Limb (tissue), 2 donors: ENCODE results near the gene LRRC59.
"Not testable (repeated sequence)": the region's sequence is repeated elsewhere in the genome, so short reads cannot be mapped to it uniquely, and the experiment has no call there.

Experiments used
- DNase-seq, 2 donors: peaks; one replicate each; pipeline ENCODE4 v3.0.0-alpha.2; 2016; ENCODE audit errors: extremely low spot score in 2 of 2

The LRRC59 gene

GRCh38 chr17:50424996-50425681 is 27.8 kb upstream of the LRRC59 start:
- DNase-seq, result no peak

- DNase-seq, result no peak
These were observed 27.1 kb upstream of the LRRC59 start for GRCh38 chr17:50424246-50424995.

GRCh38 chr17:50423553-50424159 is 26.3 kb upstream of the LRRC59 start:
- no peak for DNase-seq

- DNase-seq, result no peak
These were observed 25.4 kb upstream of the LRRC59 start for GRCh38 chr17:50422738-50423137.

GRCh38 chr17:50421308-50422051 is 24.2 kb upstream of the LRRC59 start:
- no peak for DNase-seq

- DNase-seq, result no peak
These were observed 23.2 kb upstream of the LRRC59 start for GRCh38 chr17:50420419-50421112.

- not testable (repeated sequence) for DNase-seq
These were observed 22.3 kb upstream of the LRRC59 start for GRCh38 chr17:50419577-50419976.

- no peak for DNase-seq
These were observed 17.5 kb upstream of the LRRC59 start for GRCh38 chr17:50414808-50415207.

- no peak for DNase-seq
These were observed 14.9 kb upstream of the LRRC59 start for GRCh38 chr17:50412188-50412732.

GRCh38 chr17:50407921-50408320 is 10.6 kb upstream of the LRRC59 start:
- no peak for DNase-seq

GRCh38 chr17:50406578-50406977 is 9.3 kb upstream of the LRRC59 start:
- no peak for DNase-seq

- DNase-seq, result not testable (repeated sequence)
These were observed 8.0 kb upstream of the LRRC59 start for GRCh38 chr17:50405351-50405750.

- DNase-seq, result not testable (repeated sequence)
These were observed 2.3 kb upstream of the LRRC59 start for GRCh38 chr17:50399591-50399990.

GRCh38 chr17:50398672-50399071 is 1.3 kb upstream of the LRRC59 start:
- DNase-seq, result not testable (repeated sequence)

- peak in 1 of 2 donors; percentile 32 for DNase-seq
These were observed 579 bp upstream of the LRRC59 start for GRCh38 chr17:50397919-50398285.

- DNase-seq, result peak; percentile 26 to 60
These were observed 837 bp downstream of the LRRC59 start for GRCh38 chr17:50396261-50397110.

- no peak for DNase-seq
These were observed 2.6 kb downstream of the LRRC59 start for GRCh38 chr17:50394711-50395110.

GRCh38 chr17:50393700-50394099 is 3.6 kb downstream of the LRRC59 start:
- DNase-seq, result no peak

GRCh38 chr17:50392621-50393020 is 4.7 kb downstream of the LRRC59 start:
- no peak for DNase-seq

GRCh38 chr17:50389534-50389933 is 7.8 kb downstream of the LRRC59 start:
- no peak for DNase-seq
